HEK293T (cell line): ENCODE data around the gene MAML1.

Source experiments
- CTCF ChIA-PET: fragments of 350-600 bp; formaldehyde crosslinking; extraction: SDS; loops from one replicate; lab custom pipeline; 2021; ENCODE audit warnings: antibody characterized with exemption, inconsistent platforms; lab: Yijun Ruan, JAX
- POLR2A ChIA-PET: fragments of 350-600 bp; formaldehyde crosslinking; extraction: SDS; loops from one replicate; lab custom pipeline; 2020; ENCODE audit warnings: antibody characterized with exemption, inconsistent platforms; lab: Yijun Ruan, JAX
- DNase-seq: peaks from one replicate; pipeline ENCODE4 v3.0.0; 2012; ENCODE audit warnings: mixed read lengths; ENCODE audit errors: extremely low spot score
- ARNT ChIP-seq: fragments of 450-650 bp; IDR thresholded peaks from 2 replicates; pipeline ENCODE4 v1.6.1; 2017; ENCODE audit warnings: mild to moderate bottlenecking
- BHLHE40 ChIP-seq: fragments of 450-650 bp; IDR thresholded peaks from 2 replicates; pipeline ENCODE4 v1.6.1; 2016; ENCODE audit warnings: mild to moderate bottlenecking, moderate library complexity, borderline replicate concordance
- CTBP1 ChIP-seq: fragments of 450-650 bp; IDR thresholded peaks from 2 replicates; pipeline ENCODE4 v1.6.1; 2016; ENCODE audit warnings: borderline replicate concordance
- ELF4 ChIP-seq: fragments of 450-650 bp; IDR thresholded peaks from 2 replicates; pipeline ENCODE4 v1.6.1; 2017; ENCODE audit warnings: antibody characterized with exemption
- FOXA1 ChIP-seq: fragments of 450-650 bp; IDR thresholded peaks from 2 replicates; pipeline ENCODE4 v1.6.1; 2016; ENCODE audit warnings: mild to moderate bottlenecking
- FOXK2 ChIP-seq: fragments of 450-650 bp; IDR thresholded peaks from 2 replicates; pipeline ENCODE4 v1.6.1; 2016; ENCODE audit warnings: mild to moderate bottlenecking
- FOXM1 ChIP-seq: fragments of 450-650 bp; IDR thresholded peaks from 2 replicates; pipeline ENCODE4 v1.6.1; 2017; ENCODE audit warnings: mild to moderate bottlenecking, borderline replicate concordance
- HDGF ChIP-seq: fragments of 450-650 bp; IDR thresholded peaks from 2 replicates; pipeline ENCODE4 v1.6.1; 2017; ENCODE audit warnings: antibody characterized with exemption, borderline replicate concordance
- L3MBTL2 ChIP-seq: fragments of 450-650 bp; conservative IDR thresholded peaks from 2 replicates; pipeline ENCODE4 v1.6.1; 2016; ENCODE audit warnings: mild to moderate bottlenecking
- LEF1 ChIP-seq: fragments of 450-650 bp; IDR thresholded peaks from 2 replicates; pipeline ENCODE4 v1.6.1; 2017; ENCODE audit warnings: mild to moderate bottlenecking, borderline replicate concordance
- NFRKB ChIP-seq: fragments of 450-650 bp; IDR thresholded peaks from 2 replicates; pipeline ENCODE4 v1.6.1; 2016; ENCODE audit warnings: mild to moderate bottlenecking, moderate library complexity
- PKNOX1 ChIP-seq: fragments of 450-650 bp; IDR thresholded peaks from 2 replicates; pipeline ENCODE4 v1.6.1; 2016
- SP1 ChIP-seq: fragments of 450-650 bp; IDR thresholded peaks from 2 replicates; pipeline ENCODE4 v1.6.1; 2017
- SUZ12 ChIP-seq: fragments of 450-650 bp; IDR thresholded peaks from 2 replicates; pipeline ENCODE4 v1.6.1; 2016; ENCODE audit warnings: mild to moderate bottlenecking
- TARDBP ChIP-seq: fragments of 450-650 bp; IDR thresholded peaks from 2 replicates; pipeline ENCODE4 v1.6.1; 2016
- ZNF384 ChIP-seq: fragments of 450-650 bp; IDR thresholded peaks from 2 replicates; pipeline ENCODE4 v1.6.1; 2016

MAML1 gene

GRCh38 chr5:179817470-179817840, 84.8 kb downstream of the MAML1 start:
- CTCF ChIA-PET: no interaction called here

GRCh38 chr5:179817890-179818745, 85.5 kb downstream of the MAML1 start:
- CTCF ChIA-PET: no interaction called here
- TF ChIP-seq ZNF384: no peak
- TF ChIP-seq ARNT: no peak
- no peak for TF ChIP-seq LEF1
- no peak for TF ChIP-seq TARDBP
- TF ChIP-seq ELF4: no peak
- no peak for TF ChIP-seq SP1
- TF ChIP-seq HDGF: 0 out of 2 replicates have a peak, but pooled peaks have one; percentile 15
- no peak for TF ChIP-seq FOXK2
- DNase-seq: no peak
- POLR2A ChIA-PET: no interaction called here

More at GRCh38 chr5:179817470-179817840, 84.8 kb downstream of the MAML1 start:
- no peak for DNase-seq
- TF ChIP-seq ARNT (no peak), CTBP1 (no peak), LEF1 (no peak), FOXM1 (no peak), FOXK2 (no peak)
- POLR2A ChIA-PET: no interaction called here

GRCh38 chr5:179818746-179819295, 86.2 kb downstream of the MAML1 start:
- ChIA-PET POLR2A (interaction anchor here (0.7 kb wide), 1 partner anchor 40 kb away, joined by 3 read pairs; the partner anchor contains the start of gene MRNIP), CTCF (interaction anchor here (0.6 to 0.8 kb wide), 2 partner anchors 17 to 36 kb away, joined by 3 read pairs; no protein-coding TSS in a partner anchor)
- peak; percentile 72 for DNase-seq
- TF ChIP-seq SP1 (no peak), SUZ12 (no peak), FOXK2 (no peak), LEF1 (no peak)

- ChIA-PET POLR2A (interaction anchor here (0.7 to 1.5 kb wide), 7 partner anchors 8 to 39 kb away, joined by 3 to 8 read pairs (median 4); partner anchors contain the start of gene MRNIP), CTCF (interaction anchor here (0.6 to 1.1 kb wide), 3 partner anchors 18 to 36 kb away, joined by 3 read pairs; no protein-coding TSS in a partner anchor)
- peak; percentile 44 for DNase-seq
- TF ChIP-seq LEF1: no peak
- peak; percentile 95; the same call in 1 of the 2 replicates for TF ChIP-seq HDGF
- TF ChIP-seq FOXM1: peak; percentile 28; the same call in 1 of the 2 replicates
- TF ChIP-seq TARDBP: no peak
- peak; percentile 88 for TF ChIP-seq L3MBTL2
- no peak for TF ChIP-seq CTBP1
- TF ChIP-seq ARNT: no peak
- TF ChIP-seq SP1: no peak
Observed at GRCh38 chr5:179819296-179820126, 86.9 kb downstream of the MAML1 start.

- TF ChIP-seq L3MBTL2: no peak
- no peak for TF ChIP-seq NFRKB
- TF ChIP-seq PKNOX1: no peak
- TF ChIP-seq HDGF: no peak
- no peak for TF ChIP-seq ELF4
- no peak for TF ChIP-seq FOXM1
- TF ChIP-seq TARDBP: no peak
- TF ChIP-seq ARNT: no peak
- no peak for TF ChIP-seq SUZ12
- TF ChIP-seq SP1: no peak
- no peak for TF ChIP-seq CTBP1
- no peak for TF ChIP-seq FOXK2
- TF ChIP-seq FOXA1: no peak
- TF ChIP-seq ZNF384: no peak
- no peak for TF ChIP-seq LEF1
- TF ChIP-seq BHLHE40: no peak
- no peak for DNase-seq
- POLR2A ChIA-PET: interaction anchor here (0.5 to 1.5 kb wide), 10 partner anchors 9 to 24 kb away, joined by 3 to 8 read pairs (median 4); partner anchors contain the start of gene MGAT4B
- CTCF ChIA-PET: interaction anchor here (1.1 kb wide), 1 partner anchor 31 kb away, joined by 3 read pairs; no protein-coding TSS in a partner anchor
Observed at GRCh38 chr5:179820127-179820482, 87.5 kb downstream of the MAML1 start.

- CTCF ChIA-PET: interaction anchor here (1.1 kb wide), 1 partner anchor 31 kb away, joined by 3 read pairs; no protein-coding TSS in a partner anchor
Observed at GRCh38 chr5:179820483-179821297, 88.1 kb downstream of the MAML1 start, which contains the start of gene SQSTM1. Gene SQSTM1, plus strand, starts transcription at chr5:179820905. Its CDS starts 32 bp downstream, at chr5:179820937.

More at GRCh38 chr5:179820483-179821297, 88.1 kb downstream of the MAML1 start, which contains the start of gene SQSTM1:
- no peak for TF ChIP-seq HDGF
- TF ChIP-seq LEF1: no peak
- TF ChIP-seq FOXM1: no peak
- no peak for TF ChIP-seq ELF4
- no peak for TF ChIP-seq FOXA1
- no peak for TF ChIP-seq PKNOX1
- DNase-seq: peak; percentile 91
- POLR2A ChIA-PET: interaction anchor here (0.5 to 1.5 kb wide), 10 partner anchors 10 to 23 kb away, joined by 3 to 8 read pairs (median 4); partner anchors contain the start of gene MGAT4B
